Anterior cingulate cortex (tissue), 58 donors: ENCODE measurements around the gene LSP1.

Experiments used
- DNase-seq, 58 donors: peaks; one replicate each; lab custom pipeline; 2025; lab: John Stamatoyannopoulos, UW

LSP1 gene

GRCh38 chr11:1909524-1909923, 56.6 kb downstream of the LSP1 start:
- DNase-seq, result no peak

GRCh38 chr11:1912289-1912878, 59.5 kb downstream of the LSP1 start:
- DNase-seq, result no peak

GRCh38 chr11:1913271-1914060, 60.6 kb downstream of the LSP1 start:
- DNase-seq, result no peak

GRCh38 chr11:1915795-1916131, 62.9 kb downstream of the LSP1 start:
- no peak for DNase-seq

- DNase-seq, result no peak
These were observed 63.5 kb downstream of the LSP1 start for GRCh38 chr11:1916132-1916985.

GRCh38 chr11:1916986-1917522, 64.2 kb downstream of the LSP1 start:
- no peak for DNase-seq

- no peak for DNase-seq
These were observed 64.9 kb downstream of the LSP1 start for GRCh38 chr11:1917523-1918435.

- DNase-seq, result no peak
These were observed 65.8 kb downstream of the LSP1 start for GRCh38 chr11:1918436-1919315.

- DNase-seq, result no peak
These were observed 66.7 kb downstream of the LSP1 start, which contains the start of gene TNNT3 for GRCh38 chr11:1919391-1920127. Gene TNNT3 (plus strand): TSS chr11:1919703. CDS start chr11:1922875, 3,172 bp downstream.

- DNase-seq, result no peak
These were observed 67.4 kb downstream of the LSP1 start for GRCh38 chr11:1920128-1920908.

GRCh38 chr11:1920909-1921573, 68.2 kb downstream of the LSP1 start:
- no peak for DNase-seq

GRCh38 chr11:1921574-1922141, 68.8 kb downstream of the LSP1 start:
- DNase-seq, result peak in 16 of 58 donors; percentile 3 to 61 (median 20)

GRCh38 chr11:1922481-1923081, 69.7 kb downstream of the LSP1 start:
- no peak for DNase-seq

- no peak for DNase-seq
These were observed 70.5 kb downstream of the LSP1 start for GRCh38 chr11:1923201-1923956.

GRCh38 chr11:1924181-1924580, 71.3 kb downstream of the LSP1 start:
- DNase-seq, result no peak
